Activated naive CD4-positive, alpha-beta T cell treated with anti-CD3 and anti-CD28 coated beads for 36 hours (primary cell): ENCODE results near the gene ATN1. TPM values are rescaled to one million over a fixed set of nuclear protein-coding genes. Genes with fewer than 3 reads are reported as not detected.

ENCODE experiments used
- CTCF ChIA-PET: fragments of 350-600 bp; sonication (Branson Sonifier 250); formaldehyde crosslinking; loops from one replicate; lab custom pipeline; 2021; ENCODE audit warnings: antibody characterized with exemption; lab: Charles Lee
- DNase-seq: peaks from one replicate; pipeline ENCODE4 v3.0.0-alpha.2; 2020
- H3K27ac Mint-ChIP-seq: one replicate; pipeline ENCODE4 v1.8.0; 2021; ENCODE audit warnings: mild to moderate bottlenecking, mixed read lengths
- H3K27me3 Mint-ChIP-seq: one replicate; pipeline ENCODE4 v1.8.0; 2021; ENCODE audit warnings: low read depth, mixed read lengths
- H3K36me3 Mint-ChIP-seq: one replicate; pipeline ENCODE4 v1.8.0; 2021; ENCODE audit warnings: low read depth, mixed read lengths
- H3K4me1 Mint-ChIP-seq: one replicate; pipeline ENCODE4 v1.8.0; 2021; ENCODE audit warnings: low read depth, mixed read lengths
- H3K4me3 Mint-ChIP-seq: one replicate; pipeline ENCODE4 v1.8.0; 2021; ENCODE audit warnings: mild to moderate bottlenecking, moderate library complexity, mixed read lengths
- H3K9me3 Mint-ChIP-seq: one replicate; pipeline ENCODE4 v1.8.0; 2021; ENCODE audit warnings: mixed read lengths
- intact Hi-C: fragments of 100-400 bp; cut with micrococcal nuclease; formaldehyde crosslinking; loops from one replicate; pipeline ENCODE4 v1.15.1; 2023
- total RNA-seq, 2 experiments: library from RNA; stranded (reverse); gene quantifications; one replicate each; pipeline ENCODE4 v1.2.3, GENCODE V29; 2021

Gene ATN1
- total RNA-seq, 2 experiments from 2014 or later, result 20.1 to 22.2 TPM

GRCh38 chr12:6957151-6957701, 29.5 kb downstream of the ATN1 start:
- H3K4me3 Mint-ChIP-seq, result peak overlapping the region; percentile 81
- H3K27ac Mint-ChIP-seq, result peak overlapping the region; percentile 93
- peaks cover 90% of the 10 kb centered on the region for H3K36me3 Mint-ChIP-seq
- intact Hi-C loops, result loop anchor here (5.0 to 10.0 kb wide), 3 partner anchors 185 to 1128 kb away; partner anchors contain the start of genes CD27, LAG3 and NECAP1
- no peak for DNase-seq
- H3K27me3 Mint-ChIP-seq, result no peaks in the 10 kb centered on the region
- H3K4me1 Mint-ChIP-seq, result peaks cover 83% of the 10 kb centered on the region
- CTCF ChIA-PET, result interaction anchor here (1.1 to 12.0 kb wide), 4 partner anchors 9 to 20 kb away, joined by 4 to 397 read pairs (median 6); partner anchors contain the start of genes C12orf57, PTPN6 and RNU7-1
- no peaks in the 10 kb centered on the region for H3K9me3 Mint-ChIP-seq

- Mint-ChIP-seq H3K27ac (peak overlapping the region; percentile 93), H3K4me1 (peaks cover 89% of the 10 kb centered on the region), H3K36me3 (peaks cover 83% of the 10 kb centered on the region), H3K9me3 (no peaks in the 10 kb centered on the region), H3K27me3 (no peaks in the 10 kb centered on the region), H3K4me3 (peak overlapping the region; percentile 81)
- no peak for DNase-seq
- CTCF ChIA-PET, result interaction anchor here (1.0 to 12.0 kb wide), 7 partner anchors 8 to 86 kb away, joined by 3 to 397 read pairs (median 5); partner anchors contain the start of genes C12orf57, LPCAT3, PTPN6 and RNU7-1
- intact Hi-C loops, result loop anchor here (5.0 to 10.0 kb wide), 3 partner anchors 186 to 1127 kb away; partner anchors contain the start of genes CD27, LAG3 and NECAP1
These were observed 30.2 kb downstream of the ATN1 start for GRCh38 chr12:6957741-6958608.

GRCh38 chr12:6958609-6959057, 30.9 kb downstream of the ATN1 start:
- H3K4me1 Mint-ChIP-seq, result peaks cover 90% of the 10 kb centered on the region
- H3K36me3 Mint-ChIP-seq, result peaks cover 76% of the 10 kb centered on the region
- no peak for DNase-seq
- CTCF ChIA-PET, result interaction anchor here (1.0 to 12.0 kb wide), 7 partner anchors 8 to 86 kb away, joined by 3 to 397 read pairs (median 5); partner anchors contain the start of genes C12orf57, LPCAT3, PTPN6 and RNU7-1
- H3K27me3 Mint-ChIP-seq, result no peaks in the 10 kb centered on the region
- intact Hi-C loops, result loop anchor here (5.0 to 10.0 kb wide), 3 partner anchors 186 to 1126 kb away; partner anchors contain the start of genes CD27, LAG3 and NECAP1
- H3K4me3 Mint-ChIP-seq, result peak overlapping the region; percentile 81
- H3K9me3 Mint-ChIP-seq, result no peaks in the 10 kb centered on the region
- peak overlapping the region; percentile 93 for H3K27ac Mint-ChIP-seq

- Mint-ChIP-seq H3K9me3 (no peaks in the 10 kb centered on the region), H3K27me3 (no peaks in the 10 kb centered on the region), H3K4me3 (peak overlapping the region; percentile 81), H3K27ac (peak overlapping the region; percentile 93), H3K36me3 (peaks cover 71% of the 10 kb centered on the region), H3K4me1 (peaks cover 89% of the 10 kb centered on the region)
- intact Hi-C loops, result loop anchor here (5.0 to 10.0 kb wide), 3 partner anchors 187 to 1126 kb away; partner anchors contain the start of genes CD27, LAG3 and NECAP1
- CTCF ChIA-PET, result interaction anchor here (1.0 to 12.0 kb wide), 8 partner anchors 7 to 154 kb away, joined by 3 to 397 read pairs (median 4); partner anchors contain the start of genes C12orf57, LPCAT3, PTPN6 and RNU7-1
- peak; percentile 89 for DNase-seq
These were observed 31.5 kb downstream of the ATN1 start for GRCh38 chr12:6959058-6959804.

GRCh38 chr12:6959805-6960592, 32.2 kb downstream of the ATN1 start:
- H3K36me3 Mint-ChIP-seq, result peaks cover 63% of the 10 kb centered on the region
- peaks cover 88% of the 10 kb centered on the region for H3K4me1 Mint-ChIP-seq
- H3K4me3 Mint-ChIP-seq, result peak overlapping the region; percentile 81
- intact Hi-C loops, result loop anchor here (2.0 to 10.0 kb wide), 5 partner anchors 87 to 1125 kb away; partner anchors contain the start of genes CD27, LAG3, NECAP1 and SPSB2
- H3K27me3 Mint-ChIP-seq, result no peaks in the 10 kb centered on the region
- CTCF ChIA-PET, result interaction anchor here (1.0 to 12.0 kb wide), 5 partner anchors 9 to 153 kb away, joined by 3 to 397 read pairs (median 4); partner anchors contain the start of genes C12orf57, PTPN6 and RNU7-1
- peak overlapping the region; percentile 93 for H3K27ac Mint-ChIP-seq
- no peaks in the 10 kb centered on the region for H3K9me3 Mint-ChIP-seq
- DNase-seq, result no peak

- CTCF ChIA-PET, result interaction anchor here (0.9 to 12.0 kb wide), 8 partner anchors 9 to 228 kb away, joined by 3 to 397 read pairs (median 3); partner anchors contain the start of genes C12orf57, PTPN6 and RNU7-1
- H3K27ac Mint-ChIP-seq, result peak overlapping the region; percentile 93
- H3K27me3 Mint-ChIP-seq, result no peaks in the 10 kb centered on the region
- H3K36me3 Mint-ChIP-seq, result peaks cover 62% of the 10 kb centered on the region
- peak; percentile 62 for DNase-seq
- H3K4me3 Mint-ChIP-seq, result peak overlapping the region; percentile 81
- intact Hi-C loops, result loop anchor here (1.0 to 5.0 kb wide), 6 partner anchors 7 to 273 kb away; partner anchors contain the start of genes C12orf57, SPSB2 and ZNF384
- peaks cover 88% of the 10 kb centered on the region for H3K4me1 Mint-ChIP-seq
- H3K9me3 Mint-ChIP-seq, result no peaks in the 10 kb centered on the region
These were observed 33.0 kb downstream of the ATN1 start for GRCh38 chr12:6960593-6961277.

- H3K4me1 Mint-ChIP-seq, result peaks cover 87% of the 10 kb centered on the region
- H3K27me3 Mint-ChIP-seq, result no peaks in the 10 kb centered on the region
- intact Hi-C loops, result loop anchor here (1.0 to 5.0 kb wide), 6 partner anchors 8 to 274 kb away; partner anchors contain the start of genes C12orf57, SPSB2 and ZNF384
- DNase-seq, result peak; percentile 94
- peak overlapping the region; percentile 93 for H3K27ac Mint-ChIP-seq
- peaks cover 60% of the 10 kb centered on the region for H3K36me3 Mint-ChIP-seq
- peak overlapping the region; percentile 81 for H3K4me3 Mint-ChIP-seq
- no peaks in the 10 kb centered on the region for H3K9me3 Mint-ChIP-seq
- CTCF ChIA-PET, result interaction anchor here (0.6 to 12.0 kb wide), 10 partner anchors 8 to 229 kb away, joined by 3 to 397 read pairs (median 3); partner anchors contain the start of genes C12orf57, PTPN6 and RNU7-1
These were observed 33.5 kb downstream of the ATN1 start for GRCh38 chr12:6961278-6961694.

- DNase-seq, result peak; percentile 69
- Mint-ChIP-seq H3K27ac (peak overlapping the region; percentile 93), H3K9me3 (no peaks in the 10 kb centered on the region), H3K4me1 (peaks cover 87% of the 10 kb centered on the region), H3K36me3 (peaks cover 58% of the 10 kb centered on the region), H3K4me3 (peak overlapping the region; percentile 81), H3K27me3 (no peaks in the 10 kb centered on the region)
- CTCF ChIA-PET, result interaction anchor here (0.6 to 12.0 kb wide), 9 partner anchors 14 to 229 kb away, joined by 3 to 397 read pairs (median 3); partner anchors contain the start of genes C12orf57, C1RL, PTPN6 and RNU7-1
- intact Hi-C loops, result loop anchor here (1.0 to 5.0 kb wide), 6 partner anchors 8 to 274 kb away; partner anchors contain the start of genes C12orf57, SPSB2 and ZNF384
These were observed 34.0 kb downstream of the ATN1 start for GRCh38 chr12:6961695-6962284.

- intact Hi-C loops, result loop anchor here (5.0 kb wide), 1 partner anchor 275 kb away; the partner anchor contains the start of gene ZNF384
- DNase-seq, result no peak
These were observed 34.7 kb downstream of the ATN1 start for GRCh38 chr12:6962285-6963015.

More at GRCh38 chr12:6962285-6963015, 34.7 kb downstream of the ATN1 start:
- Mint-ChIP-seq H3K36me3 (peaks cover 56% of the 10 kb centered on the region), H3K4me3 (peak overlapping the region; percentile 81), H3K27me3 (no peaks in the 10 kb centered on the region), H3K4me1 (peaks cover 85% of the 10 kb centered on the region), H3K9me3 (no peaks in the 10 kb centered on the region), H3K27ac (peak overlapping the region; percentile 93)
- CTCF ChIA-PET, result interaction anchor here (1.2 to 12.0 kb wide), 4 partner anchors 15 to 151 kb away, joined by 3 to 397 read pairs (median 4); partner anchors contain the start of genes C12orf57, C1RL, PTPN6 and RNU7-1
